MCF 10A (cell line): ENCODE measurements around the gene ALG5. TPM values are rescaled to one million over a fixed set of nuclear protein-coding genes. Genes with fewer than 3 reads are reported as not detected.
A peak's percentile ranks its signal among the peaks of the same experiment; 100 is the strongest.

Experiments used
- BruUV-seq: library from RNA; stranded (reverse); fragments of 400-500 nt; replicated peaks from 2 replicates; lab custom pipeline; 2021; lab: Mats Ljungman, UMichigan
- CTCF ChIA-PET: fragments of 300-600 bp; sonication (Branson Sonifier 250); formaldehyde crosslinking; extraction: SDS; loops from one replicate; lab custom pipeline; 2021; ENCODE audit warnings: antibody characterized with exemption, inconsistent platforms; lab: Yijun Ruan, JAX
- POLR2A ChIA-PET: fragments of 300-600, 350-650 bp; sonication (Branson Sonifier 250); formaldehyde crosslinking; extraction: SDS; loops from one replicate; lab custom pipeline; 2020; ENCODE audit warnings: antibody characterized with exemption, inconsistent platforms; lab: Yijun Ruan, JAX
- DNase-seq: peaks from one replicate; pipeline ENCODE4 v3.0.0-alpha.2; 2018; ENCODE audit not compliant: unreplicated experiment
- H3K27ac Mint-ChIP-seq: one replicate; pipeline ENCODE4 v1.8.0; 2022; ENCODE audit warnings: mild to moderate bottlenecking, low read depth, mixed read lengths; ENCODE audit not compliant: unreplicated experiment
- H3K27me3 Mint-ChIP-seq: one replicate; pipeline ENCODE4 v1.8.0; 2022; ENCODE audit warnings: mixed read lengths; ENCODE audit not compliant: insufficient read depth, unreplicated experiment
- H3K36me3 Mint-ChIP-seq: one replicate; pipeline ENCODE4 v1.8.0; 2022; ENCODE audit warnings: mild to moderate bottlenecking, moderate library complexity, mixed read lengths; ENCODE audit not compliant: insufficient read depth, unreplicated experiment
- H3K4me1 Mint-ChIP-seq: one replicate; pipeline ENCODE4 v1.8.0; 2022; ENCODE audit warnings: mixed read lengths; ENCODE audit not compliant: insufficient read depth, unreplicated experiment
- H3K4me3 Mint-ChIP-seq: one replicate; pipeline ENCODE4 v1.8.0; 2022; ENCODE audit warnings: mild to moderate bottlenecking, moderate library complexity, mixed read lengths; ENCODE audit not compliant: unreplicated experiment
- H3K9me3 Mint-ChIP-seq: one replicate; pipeline ENCODE4 v1.8.0; 2022; ENCODE audit warnings: mixed read lengths; ENCODE audit not compliant: unreplicated experiment
- CTCF ChIP-seq: fragments of 200-600 bp; IDR thresholded peaks from one replicate; pipeline ENCODE4 v1.8.0; 2022; ENCODE audit warnings: antibody characterized with exemption, mild to moderate bottlenecking; ENCODE audit not compliant: unreplicated experiment
- intact Hi-C: fragments of 100-400 bp; cut with micrococcal nuclease; formaldehyde crosslinking; loops from 2 replicates; pipeline ENCODE4 v1.14.1; 2022
- total RNA-seq: library from RNA; stranded (reverse); gene quantifications from 2 replicates; pipeline ENCODE4 v1.2.3, GENCODE V29; 2022

Gene ALG5
- total RNA-seq, 1 experiment from 2014 or later: 51.2 TPM

GRCh38 chr13:36919171-36919832, 79.8 kb downstream of the ALG5 start:
- Mint-ChIP-seq H3K27ac (no peak overlapping the region), H3K9me3 (no peaks in the 10 kb centered on the region), H3K27me3 (no peaks in the 10 kb centered on the region), H3K4me3 (peak overlapping the region; percentile 63), H3K36me3 (no peaks in the 10 kb centered on the region), H3K4me1 (no peaks in the 10 kb centered on the region)
- CTCF ChIA-PET: interaction anchor here (0.9 kb wide), 1 partner anchor 62 kb away, joined by 3 read pairs; no protein-coding TSS in a partner anchor
- no TSS peak for BruUV-seq
- POLR2A ChIA-PET: interaction anchor here (0.7 to 0.8 kb wide), 2 partner anchors 56 to 389 kb away, joined by 3 to 4 read pairs; no protein-coding TSS in a partner anchor
- TF ChIP-seq CTCF: no peak
- peak; percentile 13 for DNase-seq
- intact Hi-C loops: no loop called here

GRCh38 chr13:36918246-36919131, 80.7 kb downstream of the ALG5 start:
- no peaks in the 10 kb centered on the region for H3K9me3 Mint-ChIP-seq
- no TSS peak for BruUV-seq
- CTCF ChIA-PET: no interaction called here
- peak overlapping the region; percentile 63 for H3K4me3 Mint-ChIP-seq
- no peaks in the 10 kb centered on the region for H3K27me3 Mint-ChIP-seq
- intact Hi-C loops: no loop called here
- H3K4me1 Mint-ChIP-seq: no peaks in the 10 kb centered on the region
- no peak overlapping the region for H3K27ac Mint-ChIP-seq
- no peaks in the 10 kb centered on the region for H3K36me3 Mint-ChIP-seq
- TF ChIP-seq CTCF: no peak
- peak; percentile 2 for DNase-seq
- POLR2A ChIA-PET: interaction anchor here (0.6 to 0.8 kb wide), 2 partner anchors 50 to 388 kb away, joined by 3 read pairs; no protein-coding TSS in a partner anchor

GRCh38 chr13:36917311-36917710, 81.8 kb downstream of the ALG5 start:
- no peak for TF ChIP-seq CTCF
- ChIA-PET CTCF (no interaction called here), POLR2A (interaction anchor here (0.6 kb wide), 1 partner anchor 47 kb away, joined by 3 read pairs; no protein-coding TSS in a partner anchor)
- no peak for DNase-seq
- no peak overlapping the region for H3K27ac Mint-ChIP-seq
- no peaks in the 10 kb centered on the region for H3K36me3 Mint-ChIP-seq
- H3K4me3 Mint-ChIP-seq: no peak overlapping the region
- intact Hi-C loops: no loop called here
- H3K4me1 Mint-ChIP-seq: no peaks in the 10 kb centered on the region
- no peaks in the 10 kb centered on the region for H3K27me3 Mint-ChIP-seq
- no TSS peak for BruUV-seq
- no peaks in the 10 kb centered on the region for H3K9me3 Mint-ChIP-seq
